KMS-11 (cell line): ENCODE measurements around the gene ADAM33.

Source experiments
- H2AFZ ChIP-seq: fragments of 200-600 bp; sonication (generic); 2 replicates; pipeline ENCODE4 v1.6.1; 2016; ENCODE audit warnings: antibody characterized with exemption, mixed run types, low read depth
- H3K27ac ChIP-seq: fragments of 200-600 bp; sonication (generic); 2 replicates; pipeline ENCODE4 v1.6.1; 2016; ENCODE audit warnings: mild to moderate bottlenecking, mixed run types
- H3K27me3 ChIP-seq: fragments of 200-600 bp; sonication (generic); 2 replicates; pipeline ENCODE4 v1.6.1; 2017; ENCODE audit warnings: mild to moderate bottlenecking, low read depth, mixed run types, moderate library complexity; ENCODE audit not compliant: insufficient read depth
- H3K36me3 ChIP-seq: fragments of 200-600 bp; sonication (generic); 2 replicates; pipeline ENCODE4 v1.6.1; 2017; ENCODE audit warnings: mild to moderate bottlenecking, mixed run types; ENCODE audit not compliant: insufficient read depth
- H3K4me1 ChIP-seq: fragments of 200-600 bp; sonication (generic); 2 replicates; pipeline ENCODE4 v1.6.1; 2016; ENCODE audit warnings: mild to moderate bottlenecking, low read depth, mixed run types; ENCODE audit not compliant: poor library complexity, severe bottlenecking
- H3K4me2 ChIP-seq: fragments of 200-600 bp; sonication (generic); 2 replicates; pipeline ENCODE4 v1.7.0; 2016; ENCODE audit warnings: mild to moderate bottlenecking, mixed run types
- H3K4me3 ChIP-seq: fragments of 200-600 bp; sonication (generic); IDR thresholded peaks from 2 replicates; pipeline ENCODE4 v1.6.1; 2017; ENCODE audit warnings: low read depth, low read length, mixed read lengths; ENCODE audit not compliant: insufficient read depth
- H3K79me2 ChIP-seq: fragments of 200-600 bp; sonication (generic); 2 replicates; pipeline ENCODE4 v1.6.1; 2016; ENCODE audit warnings: low read depth, mixed run types; ENCODE audit not compliant: insufficient read depth
- H3K9ac ChIP-seq: fragments of 200-600 bp; sonication (generic); 2 replicates; pipeline ENCODE4 v1.6.1; 2016; ENCODE audit warnings: mild to moderate bottlenecking, mixed run types
- H4K20me1 ChIP-seq: fragments of 200-600 bp; sonication (generic); 2 replicates; pipeline ENCODE4 v1.6.1; 2016; ENCODE audit warnings: mild to moderate bottlenecking, mixed run types; ENCODE audit not compliant: insufficient read depth
- TF ChIP-seq, protein P1 (sequence below): fragments of 200-600 bp; sonication (generic); conservative IDR thresholded peaks from 2 replicates; pipeline ENCODE4 v1.6.1; 2017; ENCODE audit warnings: low read depth, mild to moderate bottlenecking, antibody characterized with exemption, low read length, moderate library complexity, mixed read lengths

The ADAM33 gene

DNA sequence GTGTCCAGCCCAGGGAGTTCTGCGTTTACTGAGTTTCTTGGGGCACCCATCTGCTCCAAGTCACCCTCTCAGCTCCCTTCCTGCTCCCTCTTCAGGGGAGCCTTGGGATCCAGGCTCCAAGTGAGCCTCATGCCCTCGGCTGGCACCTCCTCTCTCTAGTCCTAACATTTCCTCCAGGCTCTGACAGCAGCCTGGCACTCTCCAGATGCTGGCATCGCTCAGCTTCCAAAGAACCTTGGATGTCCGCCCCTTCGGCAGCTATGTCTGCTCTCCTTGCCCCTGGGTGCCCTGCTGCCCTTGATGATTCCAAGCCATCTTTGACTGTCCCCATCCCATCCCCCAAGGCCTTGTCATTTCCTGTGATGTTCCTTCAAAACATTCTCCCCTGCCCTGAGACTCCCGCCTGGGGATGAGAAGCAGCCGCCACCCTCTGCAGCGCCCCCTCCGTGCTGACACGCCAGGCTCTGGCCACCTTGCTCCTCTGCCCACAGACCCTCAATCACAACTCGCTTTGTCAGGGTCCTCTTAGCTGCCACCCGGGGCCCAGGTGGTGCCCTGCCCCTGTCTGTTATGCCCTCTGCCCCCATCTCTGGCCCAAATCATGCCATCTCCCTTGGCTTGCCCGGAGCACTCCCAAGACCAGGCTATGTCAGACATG, 12.0 kb downstream of the ADAM33 start:
- TF ChIP-seq, protein P1, sequence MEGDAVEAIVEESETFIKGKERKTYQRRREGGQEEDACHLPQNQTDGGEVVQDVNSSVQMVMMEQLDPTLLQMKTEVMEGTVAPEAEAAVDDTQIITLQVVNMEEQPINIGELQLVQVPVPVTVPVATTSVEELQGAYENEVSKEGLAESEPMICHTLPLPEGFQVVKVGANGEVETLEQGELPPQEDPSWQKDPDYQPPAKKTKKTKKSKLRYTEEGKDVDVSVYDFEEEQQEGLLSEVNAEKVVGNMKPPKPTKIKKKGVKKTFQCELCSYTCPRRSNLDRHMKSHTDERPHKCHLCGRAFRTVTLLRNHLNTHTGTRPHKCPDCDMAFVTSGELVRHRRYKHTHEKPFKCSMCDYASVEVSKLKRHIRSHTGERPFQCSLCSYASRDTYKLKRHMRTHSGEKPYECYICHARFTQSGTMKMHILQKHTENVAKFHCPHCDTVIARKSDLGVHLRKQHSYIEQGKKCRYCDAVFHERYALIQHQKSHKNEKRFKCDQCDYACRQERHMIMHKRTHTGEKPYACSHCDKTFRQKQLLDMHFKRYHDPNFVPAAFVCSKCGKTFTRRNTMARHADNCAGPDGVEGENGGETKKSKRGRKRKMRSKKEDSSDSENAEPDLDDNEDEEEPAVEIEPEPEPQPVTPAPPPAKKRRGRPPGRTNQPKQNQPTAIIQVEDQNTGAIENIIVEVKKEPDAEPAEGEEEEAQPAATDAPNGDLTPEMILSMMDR, result no peak
- Histone ChIP-seq H3K4me1 (no peaks in the 10 kb centered on the region), H4K20me1 (no peaks in the 10 kb centered on the region), H2AFZ (no peak overlapping the region), H3K4me3 (no peak overlapping the region), H3K27ac (no peak overlapping the region), H3K27me3 (peaks cover 4% of the 10 kb centered on the region; the same call in 1 of the 2 replicates), H3K9ac (no peak overlapping the region), H3K4me2 (no peak overlapping the region), H3K36me3 (no peaks in the 10 kb centered on the region), H3K79me2 (no peaks in the 10 kb centered on the region)

DNA sequence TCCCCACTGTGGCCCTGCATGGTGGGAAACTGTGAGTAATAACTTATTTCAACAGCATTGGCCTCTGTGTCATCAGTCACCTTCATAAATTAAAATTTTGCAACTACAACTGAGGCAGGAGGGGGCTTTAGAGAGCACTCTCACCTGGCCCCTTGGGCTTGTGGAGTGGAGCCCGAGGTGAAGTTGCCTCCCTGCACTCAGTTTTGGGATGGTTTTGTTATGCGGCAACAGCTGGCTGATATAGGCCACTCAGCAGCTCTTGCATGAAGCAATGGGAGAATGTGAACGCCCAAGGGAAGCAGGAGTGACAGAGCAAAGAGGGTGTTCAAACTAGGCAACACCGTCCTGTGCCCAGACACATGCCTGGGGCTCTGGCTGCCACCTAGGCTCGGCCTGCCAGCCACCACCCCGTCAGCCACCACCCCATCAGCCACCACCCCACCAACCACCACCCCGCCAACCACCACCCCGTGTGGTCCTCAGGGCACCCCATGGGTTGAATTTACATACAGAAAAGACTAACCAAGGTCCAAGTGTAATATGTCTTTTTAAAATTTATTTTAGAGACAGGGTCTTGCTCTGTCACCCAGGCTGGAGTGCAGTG, 14.3 kb downstream of the ADAM33 start:
- H3K27ac ChIP-seq, result no peak overlapping the region
- H2AFZ ChIP-seq, result no peak overlapping the region
- H3K4me3 ChIP-seq, result no peak overlapping the region
- no peaks in the 10 kb centered on the region for H4K20me1 ChIP-seq
- no peaks in the 10 kb centered on the region for H3K79me2 ChIP-seq
- H3K9ac ChIP-seq, result no peak overlapping the region
- H3K4me1 ChIP-seq, result no peaks in the 10 kb centered on the region
- no peaks in the 10 kb centered on the region for H3K27me3 ChIP-seq
- H3K4me2 ChIP-seq, result no peak overlapping the region
- H3K36me3 ChIP-seq, result no peaks in the 10 kb centered on the region
- TF ChIP-seq, protein P1, result no peak

DNA sequence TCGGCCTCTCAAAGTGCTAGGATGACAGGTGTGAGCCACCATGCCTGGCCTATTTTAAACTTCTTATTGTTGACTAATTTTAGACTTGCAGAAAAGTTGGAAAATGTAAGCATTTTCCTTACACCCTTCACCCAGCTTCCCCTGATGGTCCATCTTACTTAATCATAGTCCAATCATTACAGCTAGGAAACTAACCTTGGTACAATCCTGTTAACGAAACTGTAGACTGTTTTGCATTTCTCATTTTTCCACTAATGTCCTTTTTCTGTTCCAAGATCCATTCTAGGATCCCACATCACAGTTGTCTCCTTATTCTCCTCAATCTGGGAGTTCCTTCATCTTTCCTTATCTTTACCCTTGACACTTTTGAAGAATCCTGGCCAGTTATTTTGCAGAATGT, 18.0 kb downstream of the ADAM33 start:
- Histone ChIP-seq H3K36me3 (no peaks in the 10 kb centered on the region), H3K79me2 (no peaks in the 10 kb centered on the region), H4K20me1 (no peaks in the 10 kb centered on the region), H3K4me3 (no peak overlapping the region), H3K4me2 (no peak overlapping the region), H3K9ac (no peak overlapping the region), H3K27ac (no peak overlapping the region), H3K4me1 (no peaks in the 10 kb centered on the region), H2AFZ (no peak overlapping the region), H3K27me3 (no peaks in the 10 kb centered on the region)
- TF ChIP-seq, protein P1, result no peak

DNA sequence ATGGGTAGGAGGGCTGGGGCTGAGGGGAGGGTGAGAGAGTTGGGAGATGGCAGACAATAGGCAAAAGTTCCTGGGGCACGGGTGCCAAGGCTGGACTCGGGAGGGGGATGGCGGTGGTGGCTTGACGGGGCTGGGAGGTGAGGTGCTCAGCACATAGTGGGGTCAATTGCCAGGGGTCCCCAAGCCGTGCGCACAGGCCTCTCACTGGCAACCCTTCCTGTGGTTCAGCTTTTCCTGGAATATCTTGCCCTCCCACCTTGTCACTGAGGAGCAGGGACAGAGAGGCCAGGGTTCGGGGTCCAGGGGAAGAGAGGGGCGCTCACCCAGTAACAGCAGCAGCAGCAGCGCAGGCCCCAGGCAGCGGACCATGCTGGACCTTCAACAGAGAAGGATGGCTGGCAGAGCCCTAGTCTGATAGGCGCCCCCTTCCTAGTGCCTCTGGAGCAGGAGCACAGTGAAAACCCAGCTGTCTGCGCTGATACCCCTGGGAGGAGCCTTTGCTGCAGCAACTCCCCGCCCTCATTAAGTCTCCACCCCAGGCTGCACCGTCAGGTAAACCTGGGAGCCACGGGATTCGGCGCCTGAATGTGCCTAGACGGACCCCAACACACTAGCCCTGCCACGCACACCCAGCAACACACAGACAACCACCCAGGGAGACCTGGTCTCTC, 18.6 kb downstream of the ADAM33 start, which contains the start of gene GFRA4:
Gene GFRA4, minus strand, starts transcription at position 369 of the 671 bp plus-strand sequence. Its CDS starts 0 bp downstream, at position 369.
- H3K36me3 ChIP-seq, result no peaks in the 10 kb centered on the region
- no peak within 1 kb of the TSS for H2AFZ ChIP-seq
- no peak within 1 kb of the TSS for H3K4me3 ChIP-seq
- no peak within 1 kb of the TSS for H3K27ac ChIP-seq
- H3K4me1 ChIP-seq, result no peaks in the 10 kb centered on the region
- no peaks in the 10 kb centered on the region for H3K27me3 ChIP-seq
- no peak within 1 kb of the TSS for H3K4me2 ChIP-seq
- TF ChIP-seq, protein P1, result no peak
- H3K79me2 ChIP-seq, result no peaks in the 10 kb centered on the region
- no peaks in the 10 kb centered on the region for H4K20me1 ChIP-seq
- H3K9ac ChIP-seq, result no peak within 1 kb of the TSS
